Liver (tissue), 9 donors: ENCODE results near the gene CPED1. TPM values are rescaled to one million over a fixed set of nuclear protein-coding genes. Genes with fewer than 3 reads are reported as not detected.

ENCODE experiments used
- DNase-seq: peaks from one replicate; pipeline ENCODE4 v3.0.0-alpha.2; 2017; ENCODE audit warnings: low spot score
- H3K27ac ChIP-seq, 2 donors: one replicate each; pipeline ENCODE4 v1.7.0; 2013; ENCODE audit warnings: inconsistent platforms in 2 of 2, low read length in 2 of 2, control low read depth in 1 of 2, low read depth in 1 of 2, mild to moderate bottlenecking in 1 of 2
- H3K27me3 ChIP-seq, 4 donors: one replicate each; pipeline versions ENCODE4 v1.6.1 to v1.7.0; 2013; ENCODE audit warnings: low read length in 3 of 4, inconsistent platforms in 1 of 4, mild to moderate bottlenecking in 1 of 4, moderate library complexity in 1 of 4; ENCODE audit not compliant: control insufficient read depth in 4 of 4, insufficient read depth in 4 of 4
- H3K36me3 ChIP-seq, 4 donors: one replicate each; pipeline versions ENCODE4 v1.6.1 to v1.7.0; 2013; ENCODE audit warnings: low read length in 3 of 4, mild to moderate bottlenecking in 3 of 4, low read depth in 1 of 4, moderate library complexity in 1 of 4; ENCODE audit not compliant: control insufficient read depth in 4 of 4, insufficient read depth in 3 of 4
- H3K4me1 ChIP-seq, 4 donors: one replicate each; pipeline versions ENCODE4 v1.6.1 to v1.7.0; 2013; ENCODE audit warnings: low read length in 3 of 4, mild to moderate bottlenecking in 3 of 4, moderate library complexity in 1 of 4; ENCODE audit not compliant: control insufficient read depth in 4 of 4, insufficient read depth in 4 of 4
- H3K4me3 ChIP-seq, 3 donors: one replicate each; pipeline versions ENCODE4 v1.6.1 to v1.7.0; 2013; ENCODE audit warnings: low read length in 3 of 3, control low read depth in 1 of 3, low read depth in 1 of 3, mild to moderate bottlenecking in 1 of 3
- H3K9ac ChIP-seq, 2 donors: one replicate each; pipeline ENCODE4 v1.7.0; 2013; ENCODE audit warnings: low read length in 2 of 2, mild to moderate bottlenecking in 2 of 2, moderate library complexity in 2 of 2, control low read depth in 1 of 2, low read depth in 1 of 2
- H3K9me3 ChIP-seq, 4 donors: one replicate each; pipeline versions ENCODE4 v1.6.1 to v1.7.0; 2013; ENCODE audit warnings: low read length in 3 of 4; ENCODE audit not compliant: control insufficient read depth in 4 of 4
- ATF3 ChIP-seq: IDR thresholded peaks from 2 replicates; pipeline ENCODE4 v1.6.1; 2016; ENCODE audit warnings: antibody characterized with exemption
- CTCF ChIP-seq: fragments of 150-350 bp; IDR thresholded peaks from 2 replicates; pipeline ENCODE4 v1.5.1; 2017; ENCODE audit warnings: improper control_type of control experiment, low read depth, low read length; ENCODE audit not compliant: missing input control
- EGR1 ChIP-seq, 2 donors: IDR thresholded peaks; 2 replicates each; pipeline ENCODE4 v1.6.1; 2016 to 2018; ENCODE audit warnings: antibody characterized with exemption in 2 of 2, low read depth in 2 of 2
- FOXA2 ChIP-seq: IDR thresholded peaks from 2 replicates; pipeline ENCODE4 v1.6.1; 2016; ENCODE audit warnings: antibody characterized with exemption
- HNF4A ChIP-seq, 2 donors: conservative IDR thresholded peaks; 2 replicates each; pipeline ENCODE4 v1.6.1; 2016; ENCODE audit warnings: antibody characterized with exemption in 2 of 2, mild to moderate bottlenecking in 2 of 2
- HNF4G ChIP-seq: IDR thresholded peaks from 2 replicates; pipeline ENCODE4 v1.6.1; 2016; ENCODE audit warnings: antibody characterized with exemption
- MAX ChIP-seq: IDR thresholded peaks from 2 replicates; pipeline ENCODE4 v1.6.1; 2016; ENCODE audit warnings: antibody characterized with exemption
- RAD21 ChIP-seq, 2 donors: IDR thresholded peaks; 2 replicates each; pipeline ENCODE4 v1.6.1; 2016; ENCODE audit warnings: antibody characterized with exemption in 2 of 2, mild to moderate bottlenecking in 2 of 2
- REST ChIP-seq: IDR thresholded peaks from 2 replicates; pipeline ENCODE4 v1.6.1; 2016; ENCODE audit warnings: antibody characterized with exemption, mild to moderate bottlenecking
- RXRA ChIP-seq, 2 donors: IDR thresholded peaks; 2 replicates each; pipeline ENCODE4 v1.6.1; 2017 to 2018; ENCODE audit warnings: antibody characterized with exemption in 2 of 2, mild to moderate bottlenecking in 1 of 2
- YY1 ChIP-seq: IDR thresholded peaks from 2 replicates; pipeline ENCODE4 v1.6.1; 2016; ENCODE audit warnings: antibody characterized with exemption, mild to moderate bottlenecking
- ZBTB33 ChIP-seq: IDR thresholded peaks from 2 replicates; pipeline ENCODE4 v1.6.1; 2016; ENCODE audit warnings: antibody characterized with exemption
- WGBS: extraction: QIAGEN DNeasy Blood & Tissue Kit; methylation state at CpG from one replicate; pipeline ENCODE4 v1.1.7; 2013; 5-methylcytosine and 5-hydroxymethylcytosine counted together
- polyA plus RNA-seq, 2 donors: library from polyadenylated mRNA; stranded (reverse) in 1 of 2; unstranded in 1 of 2; fragments of 200-250 nt in 1 of 2; fragments of >200 nt in 1 of 2; fragmentation: Nextera tagmentation in 1 of 2; extraction: Ambion mirVana in 1 of 2; gene quantifications; one replicate each; pipeline versions ENCODE4 v1.2.1 to v1.2.3, GENCODE V29; 2013 to 2015
- total RNA-seq, 2 donors: library from RNA; depleted of rRNA; stranded (reverse); fragments of >200 nt; gene quantifications; one replicate each; pipeline ENCODE4 v1.2.3, GENCODE V29; 2014
- donor health status: healthy.
- donor health status: healthy.
- donor health status: healthy.
- donor health status: healthy.
- donor health status: healthy.

CPED1 gene
- total and polyA plus RNA-seq, 4 donors: 8.5 to 58.0 (median 14.6) TPM

- H3K36me3 ChIP-seq: peaks cover 0 to 10% (median 4%) of the 10 kb centered on the region in 4 donors
- no peak for TF ChIP-seq HNF4A (conservative IDR thresholded peaks at IDR 0.05)
- TF ChIP-seq YY1: no peak
- TF ChIP-seq HNF4G: no peak
- TF ChIP-seq EGR1 (IDR thresholded peaks at IDR 0.05; ENCODE audit: low read depth in 2 of 2): no peak
- TF ChIP-seq ZBTB33: no peak
- TF ChIP-seq RXRA (IDR thresholded peaks at IDR 0.05): no peak
- no peak for TF ChIP-seq ATF3
- TF ChIP-seq REST: no peak
- TF ChIP-seq FOXA2: no peak
- no peak for DNase-seq
- no peak overlapping the region for H3K4me3 ChIP-seq
- no peaks in the 10 kb centered on the region for H3K9me3 ChIP-seq
- H3K27ac ChIP-seq: no peak overlapping the region
- H3K9ac ChIP-seq: no peak overlapping the region
- 90% methylated on average over 2 of the region's 2 CpGs for WGBS
- H3K4me1 ChIP-seq: peaks cover 0 to 22% (median 11%) of the 10 kb centered on the region in 4 donors
- H3K27me3 ChIP-seq: no peaks in the 10 kb centered on the region
Observed at GRCh38 chr7:121016966-121017365, 28.5 kb downstream of the CPED1 start.

- Histone ChIP-seq H3K4me1 (peaks cover 0 to 22% (median 9%) of the 10 kb centered on the region in 4 donors), H3K36me3 (peaks cover 0 to 10% (median 4%) of the 10 kb centered on the region in 4 donors), H3K4me3 (no peak overlapping the region), H3K9ac (no peak overlapping the region), H3K27ac (no peak overlapping the region), H3K9me3 (no peaks in the 10 kb centered on the region), H3K27me3 (no peaks in the 10 kb centered on the region)
- WGBS: 91% methylated on average over 1 of the region's 1 CpG
- TF ChIP-seq MAX: no peak
- no peak for TF ChIP-seq RXRA (IDR thresholded peaks at IDR 0.05)
- TF ChIP-seq RAD21 (IDR thresholded peaks at IDR 0.05): no peak
- no peak for TF ChIP-seq CTCF
- DNase-seq: no peak
Observed at GRCh38 chr7:121017586-121017985, 29.1 kb downstream of the CPED1 start.
